ENCODE data around the gene CYB5R2. TPM values are rescaled to one million over a fixed set of nuclear protein-coding genes. Genes with fewer than 3 reads are reported as not detected.

CYB5R2 gene
- total RNA-seq, 2 experiments from 2014 or later = not detected

DNA sequence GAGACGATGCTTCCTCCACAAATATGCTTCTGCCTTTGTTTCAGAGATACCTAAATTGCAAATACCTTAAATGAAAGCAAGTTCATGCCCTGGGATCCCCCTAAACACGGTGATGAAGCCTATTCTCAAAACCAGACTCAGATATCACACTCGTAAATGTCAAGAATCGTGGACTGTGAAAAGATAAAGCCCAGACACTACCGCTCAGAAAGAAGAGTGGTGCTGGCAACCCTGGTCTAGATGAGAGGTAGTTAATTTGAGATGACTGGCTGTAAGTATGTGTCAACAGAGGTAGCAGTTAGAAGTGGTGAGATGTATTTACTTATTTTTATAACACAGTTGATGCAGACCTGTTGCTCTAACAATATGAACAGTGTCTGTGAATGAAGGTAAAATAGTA lies 30.4 kb upstream of the CYB5R2 start:
- TF ChIP-seq EZH2phosphoT487 (IDR thresholded peaks at IDR 0.05; ENCODE audit: borderline replicate concordance, low read depth, low read length) (no peak), CTCF (conservative IDR thresholded peaks at IDR 0.05; ENCODE audit: low read length) (no peak)
- POLR2A ChIA-PET = no interaction called here
- no peaks in the 10 kb centered on the region for H3K9me2 ChIP-seq (ENCODE audit: insufficient read depth, low read length)
- intact Hi-C loops (cut with micrococcal nuclease; ENCODE audit: unreplicated experiment) = no loop called here
- H3K4me2 ChIP-seq (ENCODE audit: low read length) = no peak overlapping the region
- CTCF ChIA-PET (ENCODE audit: unreplicated experiment) = no interaction called here
- H3K4me1 ChIP-seq (ENCODE audit: insufficient read depth, low read length, poor library complexity, severe bottlenecking) = no peaks in the 10 kb centered on the region
- H2AFZ ChIP-seq (ENCODE audit: low read length) = no peak overlapping the region
- H4K20me1 ChIP-seq (ENCODE audit: insufficient read depth, low read length) = no peaks in the 10 kb centered on the region
- no peaks in the 10 kb centered on the region for H3K36me3 ChIP-seq (ENCODE audit: insufficient read depth, low read length)
- no peaks in the 10 kb centered on the region for H3K9me3 ChIP-seq (ENCODE audit: low read length)
- H3K79me2 ChIP-seq (ENCODE audit: insufficient read depth, low read depth, low read length) = no peaks in the 10 kb centered on the region
- no peak for DNase-seq (ENCODE audit: low spot score)
- no peak overlapping the region for H3K27ac ChIP-seq (ENCODE audit: low read depth, low read length, poor library complexity, severe bottlenecking)
- BruUV-seq (replicated peaks) = no TSS peak
- H3K4me3 ChIP-seq (ENCODE audit: low read depth, low read length, poor library complexity, severe bottlenecking) = no peak overlapping the region

- H3K36me3 ChIP-seq (ENCODE audit: insufficient read depth, low read length) = no peaks in the 10 kb centered on the region
- intact Hi-C loops (cut with micrococcal nuclease; ENCODE audit: unreplicated experiment) = no loop called here
- no peaks in the 10 kb centered on the region for H3K79me2 ChIP-seq (ENCODE audit: insufficient read depth, low read depth, low read length)
- H3K4me3 ChIP-seq (ENCODE audit: low read depth, low read length, poor library complexity, severe bottlenecking) = no peak overlapping the region
- no TSS peak for BruUV-seq (replicated peaks)
- no peaks in the 10 kb centered on the region for H3K9me2 ChIP-seq (ENCODE audit: insufficient read depth, low read length)
- H2AFZ ChIP-seq (ENCODE audit: low read length) = peak overlapping the region; percentile 2; the same call in 1 of the 2 replicates
- TF ChIP-seq EZH2phosphoT487 (IDR thresholded peaks at IDR 0.05; ENCODE audit: borderline replicate concordance, low read depth, low read length) (no peak), CTCF (conservative IDR thresholded peaks at IDR 0.05; ENCODE audit: low read length) (no peak)
- CTCF ChIA-PET (ENCODE audit: unreplicated experiment) = no interaction called here
- no peak for DNase-seq (ENCODE audit: low spot score)
- no peaks in the 10 kb centered on the region for H3K4me1 ChIP-seq (ENCODE audit: insufficient read depth, low read length, poor library complexity, severe bottlenecking)
- H3K27ac ChIP-seq (ENCODE audit: low read depth, low read length, poor library complexity, severe bottlenecking) = no peak overlapping the region
- no peaks in the 10 kb centered on the region for H4K20me1 ChIP-seq (ENCODE audit: insufficient read depth, low read length)
- POLR2A ChIA-PET = no interaction called here
- no peak overlapping the region for H3K4me2 ChIP-seq (ENCODE audit: low read length)
- H3K9me3 ChIP-seq (ENCODE audit: low read length) = no peaks in the 10 kb centered on the region
Observed at GRCh38 chr11:7696424-7696823, 23.1 kb upstream of the CYB5R2 start.

GRCh38 chr11:7694235-7694634 lies 20.9 kb upstream of the CYB5R2 start:
- Histone ChIP-seq H3K9me2 (ENCODE audit: insufficient read depth, low read length) (no peaks in the 10 kb centered on the region), H3K9me3 (ENCODE audit: low read length) (no peaks in the 10 kb centered on the region), H3K4me2 (ENCODE audit: low read length) (no peak overlapping the region), H3K4me3 (ENCODE audit: low read depth, low read length, poor library complexity, severe bottlenecking) (no peak overlapping the region), H3K4me1 (ENCODE audit: insufficient read depth, low read length, poor library complexity, severe bottlenecking) (no peaks in the 10 kb centered on the region), H2AFZ (ENCODE audit: low read length) (no peak overlapping the region), H3K27ac (ENCODE audit: low read depth, low read length, poor library complexity, severe bottlenecking) (no peak overlapping the region), H3K79me2 (ENCODE audit: insufficient read depth, low read depth, low read length) (no peaks in the 10 kb centered on the region), H3K36me3 (ENCODE audit: insufficient read depth, low read length) (no peaks in the 10 kb centered on the region), H4K20me1 (ENCODE audit: insufficient read depth, low read length) (no peaks in the 10 kb centered on the region)
- no peak for TF ChIP-seq CTCF (conservative IDR thresholded peaks at IDR 0.05; ENCODE audit: low read length)
- TF ChIP-seq EZH2phosphoT487 (IDR thresholded peaks at IDR 0.05; ENCODE audit: borderline replicate concordance, low read depth, low read length) = no peak
- BruUV-seq (replicated peaks) = no TSS peak
- CTCF ChIA-PET (ENCODE audit: unreplicated experiment) = no interaction called here
- POLR2A ChIA-PET = no interaction called here
- no peak for DNase-seq (ENCODE audit: low spot score)
- intact Hi-C loops (cut with micrococcal nuclease; ENCODE audit: unreplicated experiment) = loop anchor here (1.0 to 5.0 kb wide), 3 partner anchors 252 to 595 kb away; no protein-coding TSS in a partner anchor

All from OCI-LY7 (cell line).